Left ventricle myocardium superior (tissue), 1 donor: ENCODE measurements around the gene UXS1. TPM values are rescaled to one million over a fixed set of nuclear protein-coding genes. Genes with fewer than 3 reads are reported as not detected.

Experiments
- ATAC-seq: fragments of 200-7000 bp; cut with Tn5 transposase; one replicate; pipeline ENCODE4 v1.9.1; 2020; ENCODE audit warnings: mild to moderate bottlenecking, moderate library complexity
- DNase-seq: peaks from one replicate; pipeline ENCODE4 v3.0.0-alpha.2; 2020
- intact Hi-C: fragments of 100-400 bp; cut with micrococcal nuclease; formaldehyde crosslinking; loops from one replicate; pipeline ENCODE4 v1.11.0; 2022
- total RNA-seq: library from RNA; stranded (reverse); fragmentation: NEBNext Ultra II Directional; extraction: Animal tissue kit (Norgen Biotek cat#: 25700); gene quantifications from one replicate; pipeline ENCODE4 v1.2.1, GENCODE V29; 2021
- donor health status: DM: no; HTN: yes; CAD: no; lungs with severe emphysema.

UXS1 gene
- total RNA-seq, 1 donor from 2014 or later, result 21.7 TPM

DNA sequence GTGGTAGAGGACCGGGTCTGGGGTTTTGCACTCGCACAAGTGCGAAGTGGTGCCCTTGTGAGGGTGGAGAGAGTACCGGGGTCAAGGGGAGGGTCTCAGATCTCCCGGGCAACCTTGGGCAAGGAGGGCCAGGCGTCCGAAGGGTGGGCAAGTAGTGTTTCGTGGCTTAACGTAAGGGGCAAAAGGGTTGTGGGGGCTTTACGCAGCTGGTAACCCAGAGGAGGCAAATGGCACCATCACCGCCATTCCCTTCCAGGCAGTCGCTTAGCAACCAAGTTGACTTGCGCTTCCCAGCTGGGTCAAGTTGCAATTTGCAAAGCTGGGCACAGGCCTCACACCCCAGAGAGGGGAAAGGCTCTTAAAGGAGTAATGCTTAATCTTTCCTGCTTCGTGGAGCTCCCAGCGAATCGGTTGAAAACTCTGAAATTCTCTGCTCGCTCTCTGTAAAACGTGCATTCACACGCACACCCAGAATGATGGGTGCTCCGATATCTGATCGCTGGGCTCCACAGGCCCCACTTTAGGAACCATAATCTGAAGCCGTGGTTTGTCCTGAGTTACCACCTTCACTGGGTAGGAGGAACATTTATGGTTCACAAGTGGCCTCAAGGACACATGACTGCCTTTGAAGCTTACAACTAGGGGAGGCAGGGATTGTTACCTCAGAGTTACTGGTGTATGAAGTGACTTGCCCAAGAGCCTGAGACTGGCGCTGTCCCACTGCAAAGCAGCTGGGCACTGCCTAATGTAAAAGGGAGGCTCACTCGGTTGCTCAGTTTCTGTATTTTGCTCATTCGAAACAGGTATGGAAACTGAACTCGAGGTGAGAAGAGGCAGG is 127.9 kb downstream of the UXS1 start:
- intact Hi-C loops, result no loop called here
- DNase-seq (no peak), ATAC-seq (peak; percentile 33)

DNA sequence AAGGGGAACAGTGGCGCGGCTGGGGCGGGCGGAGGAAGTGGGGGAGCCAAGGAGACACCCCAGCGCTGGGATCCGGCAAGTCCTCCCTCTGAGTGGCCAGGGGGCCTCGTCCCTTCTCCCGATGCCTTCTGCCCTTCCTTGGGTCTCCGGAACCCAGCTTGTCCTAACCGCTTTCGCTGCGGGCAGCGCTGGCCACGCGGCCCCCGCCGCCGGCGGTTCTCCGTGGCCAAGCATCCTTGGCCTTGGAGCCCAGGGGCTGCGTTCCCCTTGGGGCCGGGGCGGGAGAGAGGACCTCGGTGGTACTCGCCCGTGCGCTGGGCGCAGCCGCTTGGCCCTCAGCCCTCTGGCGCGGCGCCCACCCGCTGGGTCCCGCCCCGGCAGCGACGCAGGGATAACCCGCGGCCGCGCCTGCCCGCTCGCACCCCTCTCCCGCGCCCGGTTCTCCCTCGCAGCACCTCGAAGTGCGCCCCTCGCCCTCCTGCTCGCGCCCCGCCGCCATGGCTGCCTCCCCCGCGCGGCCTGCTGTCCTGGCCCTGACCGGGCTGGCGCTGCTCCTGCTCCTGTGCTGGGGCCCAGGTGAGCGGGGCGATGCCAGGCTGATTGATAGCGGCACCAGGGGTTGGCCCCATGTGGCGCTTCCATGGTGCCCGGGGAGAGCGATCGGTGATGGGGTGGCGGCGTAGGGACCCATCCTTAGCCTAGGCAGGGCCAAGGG is 128.7 kb downstream of the UXS1 start:
- ATAC-seq (peak; percentile 81), DNase-seq (peak; percentile 68)
- intact Hi-C loops, result no loop called here

DNA sequence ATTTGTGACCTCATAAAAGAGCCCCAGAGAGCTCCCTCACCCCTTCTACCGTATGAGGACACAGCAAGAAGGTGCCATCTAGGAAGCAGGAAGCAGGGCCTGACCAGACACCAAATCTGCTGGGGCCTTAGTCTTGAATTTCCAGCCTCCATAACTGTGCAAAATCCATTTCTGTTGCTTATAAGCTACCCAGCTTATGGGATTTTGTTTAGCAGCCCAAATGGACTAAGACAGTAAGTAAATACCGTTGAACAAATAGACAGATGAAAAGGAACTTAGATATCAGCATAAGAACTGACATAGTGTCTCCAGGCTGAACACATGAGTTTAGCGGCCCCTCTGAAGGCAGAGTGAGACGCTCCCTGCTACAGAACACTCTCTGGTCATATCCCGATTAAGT is 130.9 kb downstream of the UXS1 start:
- DNase-seq (no peak), ATAC-seq (no peak)
- intact Hi-C loops, result no loop called here

DNA sequence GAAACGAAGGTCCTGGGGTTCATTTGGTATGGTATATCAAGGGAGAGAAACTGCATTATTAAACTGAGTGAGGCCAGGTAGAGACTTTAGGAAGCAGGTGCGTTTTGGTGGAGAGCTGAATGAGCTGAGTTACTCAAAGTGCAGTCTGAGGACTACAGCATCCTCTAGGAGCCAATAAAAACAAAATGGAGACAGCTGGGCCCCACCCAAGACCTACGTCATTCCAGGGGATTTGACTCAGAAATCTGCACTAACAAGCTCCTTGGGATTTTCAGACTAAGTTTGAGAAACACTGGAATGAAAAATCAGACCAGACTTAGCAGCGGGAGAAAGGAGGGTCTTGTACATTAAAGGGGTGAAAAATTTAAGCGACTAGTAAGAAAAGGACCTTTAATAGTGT is 131.5 kb downstream of the UXS1 start:
- ATAC-seq, result peak; percentile 46
- peak; percentile 59 for DNase-seq
- intact Hi-C loops, result no loop called here

DNA sequence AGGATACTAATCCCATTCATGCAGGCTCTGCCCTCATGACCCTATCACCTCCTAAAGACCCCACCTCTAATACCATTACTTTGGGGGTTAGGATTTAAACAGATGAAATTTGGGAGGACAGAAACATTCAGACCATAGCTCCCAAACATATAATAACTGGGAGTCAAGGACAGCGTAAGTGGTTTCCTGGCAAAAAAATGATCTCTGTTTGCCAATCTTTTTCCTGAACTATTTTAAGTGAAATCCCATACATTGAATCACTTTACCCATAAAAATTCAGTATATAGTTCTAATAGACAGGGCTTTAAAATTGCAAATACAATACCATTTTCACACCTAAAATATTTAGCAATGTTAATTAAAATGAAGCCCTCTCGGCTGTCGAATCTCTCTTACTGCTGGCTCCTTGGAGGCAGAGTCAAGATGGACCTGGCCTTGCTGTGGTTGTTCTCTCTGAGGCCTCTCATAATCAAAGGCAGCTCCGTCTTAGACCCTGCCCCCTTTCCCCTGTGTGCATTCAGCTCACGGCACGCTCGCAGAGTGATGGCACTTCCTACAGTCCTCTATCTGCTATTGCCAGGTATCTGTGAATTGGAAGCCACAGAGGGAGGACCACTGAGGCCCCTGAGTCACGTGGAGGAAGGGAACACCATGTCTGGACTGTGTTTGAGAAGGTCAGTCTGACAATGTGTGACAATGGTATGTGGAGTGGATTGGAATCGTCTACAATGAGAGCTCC is 132.3 kb downstream of the UXS1 start:
- intact Hi-C loops, result no loop called here
- ATAC-seq, result no peak
- no peak for DNase-seq

DNA sequence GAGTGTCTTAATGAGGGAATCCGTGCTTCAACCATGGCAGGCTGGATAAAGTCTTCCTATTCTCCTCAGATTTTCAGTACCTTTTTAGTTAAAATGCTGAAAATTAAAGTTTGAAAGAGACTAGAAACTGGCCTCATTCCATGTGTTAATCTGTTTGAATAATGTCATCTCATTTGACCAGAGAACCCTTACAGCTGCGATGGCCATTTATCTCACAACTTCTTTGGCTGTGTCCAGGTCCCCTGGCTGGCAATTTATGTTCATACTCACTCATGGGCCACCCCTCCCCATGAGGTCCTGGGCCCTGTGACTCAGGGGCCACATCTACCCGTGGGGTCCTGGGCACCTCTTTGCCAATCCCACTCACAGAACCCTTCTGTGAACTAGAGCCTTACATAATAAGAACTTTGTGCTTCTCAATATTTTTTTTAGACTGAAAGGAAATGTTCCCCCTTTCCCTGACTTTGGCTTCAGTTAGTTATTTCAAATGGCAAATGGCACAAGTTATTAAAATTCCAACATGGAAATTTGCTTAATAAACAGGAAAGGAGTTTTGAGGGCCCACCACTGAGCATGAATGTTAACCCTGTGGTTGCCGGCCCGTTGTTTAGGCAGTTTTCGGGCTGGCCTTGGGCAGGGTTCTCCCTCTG is 134.6 kb downstream of the UXS1 start:
- ATAC-seq (no peak), DNase-seq (no peak)
- intact Hi-C loops, result no loop called here

DNA sequence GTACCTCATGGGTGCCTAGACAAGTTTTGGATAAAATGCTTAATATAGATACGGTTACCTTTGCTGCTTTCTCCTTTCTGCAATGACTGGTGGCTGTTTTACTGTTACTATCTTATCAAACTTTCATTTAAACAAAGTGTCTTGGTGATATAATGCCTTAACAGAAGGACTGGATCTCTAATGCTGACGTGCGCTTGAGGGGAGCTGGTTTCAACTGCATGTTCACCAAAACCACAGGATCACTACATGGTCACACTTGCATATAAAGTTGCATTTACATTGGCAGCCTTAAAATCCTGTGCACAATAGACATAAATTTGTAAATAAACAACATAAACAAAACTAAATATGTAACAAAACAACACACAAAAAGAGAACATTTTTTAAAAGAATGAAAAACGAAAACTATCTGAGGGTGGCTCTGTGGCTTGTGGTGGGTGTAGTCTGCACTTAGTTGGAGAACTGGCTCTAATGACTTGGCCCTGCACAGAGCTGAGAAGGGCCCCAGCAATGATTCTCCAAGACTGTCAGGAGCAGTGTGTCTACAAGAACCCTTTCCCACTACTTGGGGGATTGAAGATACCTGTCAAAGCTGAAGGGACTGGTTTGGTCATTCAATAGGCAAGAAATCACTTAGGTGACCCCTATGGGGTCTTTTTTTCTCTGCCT is 135.5 kb downstream of the UXS1 start:
- intact Hi-C loops, result no loop called here
- no peak for ATAC-seq
- no peak for DNase-seq

DNA sequence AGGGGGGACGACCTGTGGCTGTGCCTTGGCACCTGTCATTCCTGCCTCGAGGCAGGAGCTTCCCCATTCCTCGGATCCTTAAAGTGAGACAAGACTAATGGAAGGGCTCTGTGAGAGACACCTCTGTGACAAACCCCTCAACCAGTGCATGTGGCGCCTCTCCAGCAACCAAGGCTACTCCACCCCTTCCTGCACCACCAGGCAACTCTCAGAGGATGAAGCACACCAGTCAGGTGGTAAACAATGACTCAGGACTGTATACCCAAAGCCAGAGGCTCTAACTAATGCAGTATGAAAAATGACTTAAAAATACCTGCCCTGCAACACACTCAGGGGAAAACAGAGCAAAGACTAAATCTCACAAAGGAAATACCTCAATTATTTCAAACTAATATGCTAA is 136.9 kb downstream of the UXS1 start:
- intact Hi-C loops, result no loop called here
- DNase-seq (no peak), ATAC-seq (no peak)

DNA sequence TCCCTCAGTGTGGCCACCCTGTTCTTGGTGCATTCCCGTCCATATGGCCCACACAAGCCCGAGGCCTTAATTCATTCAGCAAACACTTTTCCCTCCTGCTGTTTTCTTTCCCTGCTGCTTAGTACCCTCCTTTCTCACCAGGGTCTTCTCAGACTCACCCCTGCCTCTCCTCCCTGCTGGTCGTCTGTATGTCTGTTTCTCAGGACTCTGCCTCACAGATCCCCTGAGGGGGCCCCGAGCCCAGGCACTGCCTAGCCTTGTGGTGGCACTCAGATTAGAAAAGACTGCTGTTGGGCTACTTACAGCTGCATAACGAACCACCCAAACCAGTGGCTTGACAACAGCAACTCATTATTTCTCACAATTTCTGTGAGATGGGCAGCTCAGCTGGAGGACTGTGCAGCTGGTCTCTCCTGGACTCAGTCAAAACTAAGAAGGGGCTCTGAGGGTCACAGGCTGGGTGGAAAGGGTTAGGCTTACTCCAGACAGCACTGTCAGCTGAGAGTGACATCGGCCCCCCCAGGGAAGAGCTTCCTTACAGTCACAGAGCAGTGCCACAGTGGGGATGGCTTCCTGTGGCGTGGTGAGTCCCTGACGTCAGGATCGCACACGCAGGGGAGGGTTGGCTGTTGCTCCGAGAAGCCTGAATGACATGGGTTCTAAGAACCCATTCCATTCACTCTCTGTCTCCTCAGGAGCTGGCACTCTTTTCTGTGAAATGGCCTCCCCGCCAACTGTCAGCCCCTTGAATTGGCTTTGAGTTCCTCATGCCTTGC is 139.0 kb downstream of the UXS1 start:
- ATAC-seq (no peak), DNase-seq (no peak)
- intact Hi-C loops, result no loop called here

DNA sequence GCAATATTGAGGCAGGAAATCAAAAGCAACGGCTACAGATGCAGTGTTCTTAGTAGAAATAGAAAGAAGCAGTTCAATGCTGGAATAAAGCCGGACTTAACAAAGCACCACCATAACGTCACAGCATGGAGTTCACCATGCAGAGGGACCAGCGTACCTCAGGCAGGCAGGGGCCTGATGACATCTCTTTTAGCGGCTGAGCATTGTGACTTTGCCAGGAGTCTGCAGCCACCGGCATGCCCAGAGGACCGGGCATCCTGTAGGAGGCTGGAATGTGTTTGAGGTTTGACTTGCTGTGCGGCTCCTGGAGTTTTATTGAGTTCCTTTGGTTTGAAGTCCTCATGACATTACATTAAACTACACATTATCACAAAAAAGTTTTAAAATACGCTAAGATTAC is 139.8 kb downstream of the UXS1 start:
- DNase-seq (no peak), ATAC-seq (no peak)
- intact Hi-C loops, result no loop called here

DNA sequence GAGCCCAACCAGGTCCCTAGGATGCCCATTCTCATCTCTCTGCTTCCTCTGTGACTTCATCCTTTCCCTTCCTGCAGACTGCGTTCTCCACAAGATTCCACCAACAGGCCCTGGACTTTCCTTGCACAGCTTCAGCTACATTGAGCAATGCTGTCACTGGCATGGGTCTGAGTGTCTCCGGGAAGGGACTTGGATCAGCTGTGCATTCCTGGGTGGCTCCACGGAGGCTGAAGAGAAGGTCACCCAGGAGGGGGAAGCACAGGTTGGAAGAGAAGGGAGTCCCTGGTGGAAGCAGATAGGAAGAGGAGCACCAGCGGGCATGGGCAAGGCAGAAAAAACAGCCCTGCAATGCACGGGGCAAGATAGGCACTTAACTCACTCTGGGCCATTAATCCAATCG is 140.5 kb downstream of the UXS1 start:
- intact Hi-C loops, result no loop called here
- no peak for DNase-seq
- ATAC-seq, result peak; percentile 30

DNA sequence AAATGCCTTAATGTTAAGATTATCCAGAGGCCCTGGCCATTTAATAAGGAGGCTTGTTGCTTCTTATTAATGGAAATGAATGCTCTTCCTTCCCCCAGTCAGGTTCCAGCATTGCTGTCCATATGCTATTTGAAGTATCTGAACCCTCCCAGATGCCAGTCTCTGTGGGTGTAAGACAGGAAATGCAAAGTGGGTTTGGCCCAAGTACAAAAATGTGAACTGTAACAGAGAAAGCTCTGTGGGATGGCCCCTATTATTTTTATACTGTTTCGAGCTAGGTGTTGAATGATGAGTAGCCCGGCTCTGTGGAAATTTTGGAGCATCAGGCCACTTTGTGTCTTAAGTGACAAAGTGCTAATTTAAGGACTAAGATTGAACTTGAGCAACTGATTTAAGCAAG is 141.0 kb downstream of the UXS1 start:
- no peak for DNase-seq
- intact Hi-C loops, result no loop called here
- ATAC-seq, result no peak

DNA sequence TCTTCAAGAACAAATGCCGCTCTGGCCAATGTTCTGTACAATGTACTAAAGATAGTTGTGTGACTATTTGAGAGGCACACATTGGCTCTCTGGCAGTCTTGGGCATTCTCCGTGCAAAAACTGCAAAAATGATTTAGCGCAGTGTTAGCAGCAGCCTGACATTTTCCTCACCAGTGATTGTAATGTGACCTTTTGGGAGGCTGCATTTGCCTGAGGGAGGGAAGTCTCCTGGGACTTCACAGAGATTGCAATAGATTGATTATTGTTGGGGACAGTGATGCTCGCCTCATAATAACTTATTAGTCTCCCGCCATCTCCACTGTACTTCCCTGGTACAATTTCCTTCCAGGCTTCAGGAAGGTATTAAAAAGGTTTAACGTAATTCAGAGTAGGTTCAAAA is 149.2 kb downstream of the UXS1 start:
- ATAC-seq (no peak), DNase-seq (no peak)
- intact Hi-C loops, result no loop called here

DNA sequence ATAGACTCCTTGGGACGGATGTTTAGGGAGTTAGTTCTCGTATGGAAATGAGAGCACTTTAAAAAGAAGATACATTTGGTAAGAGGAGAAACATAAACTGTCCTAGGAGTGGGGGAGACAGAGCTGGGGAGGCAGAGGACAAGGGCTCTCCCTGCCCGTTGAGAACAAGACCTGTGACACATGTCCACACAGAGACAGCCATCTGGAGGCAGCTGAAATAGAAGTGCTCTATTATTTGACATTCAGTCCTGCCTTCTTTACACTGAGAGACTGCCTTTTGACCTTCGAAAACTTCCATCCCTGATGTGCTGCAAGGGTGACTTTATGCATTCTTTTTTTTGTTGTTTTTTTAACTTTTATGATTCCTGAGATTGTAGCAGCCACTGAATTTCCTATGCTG is 150.1 kb downstream of the UXS1 start:
- ATAC-seq (no peak), DNase-seq (no peak)
- intact Hi-C loops, result no loop called here
